ENCODE results near the gene ANGPTL8. TPM values are rescaled to one million over a fixed set of nuclear protein-coding genes. Genes with fewer than 3 reads are reported as not detected.

Gene ANGPTL8
- total and polyA plus RNA-seq, 9 of the 15 experiments (the other 6 are each of a cell fraction or from before 2014, with no cell fraction given) = not detected

GRCh38 chr19:11242864-11243797 lies 3.7 kb downstream of the ANGPTL8 start (continued):
- TF ChIP-seq RBBP5 (IDR thresholded peaks at IDR 0.05; ENCODE audit: borderline replicate concordance, insufficient read depth, low read length, poor library complexity, severe bottlenecking) (no peak), ZBTB1 (CRISPR knock-in tag; IDR thresholded peaks at IDR 0.05; ENCODE audit: borderline replicate concordance, low read depth) (no peak), ZNF12 (CRISPR knock-in tag; IDR thresholded peaks at IDR 0.05) (no peak), ETS1 (conservative IDR thresholded peaks at IDR 0.05; ENCODE audit: control insufficient read depth, low read depth, low read length) (0 out of 2 replicates have a peak, but pooled peaks have one; percentile 61), HOMEZ (CRISPR knock-in tag; IDR thresholded peaks at IDR 0.05) (no peak), SMAD1 (IDR thresholded peaks at IDR 0.05; ENCODE audit: low read depth, low read length, partially characterized antibody) (no peak), ZC3H4 (CRISPR knock-in tag; IDR thresholded peaks at IDR 0.05; ENCODE audit: borderline replicate concordance) (no peak), NRF1 (conservative IDR thresholded peaks at IDR 0.05 in 1 of 2, IDR thresholded peaks at IDR 0.05 in 1 of 2) (0 out of 4 replicates have a peak, but pooled peaks of 1 of the 2 experiments have one; percentile 26), HES1 (IDR thresholded peaks at IDR 0.05; ENCODE audit: low read depth) (no peak), ZNF57 (CRISPR knock-in tag; IDR thresholded peaks at IDR 0.05) (no peak), POU5F1 (IDR thresholded peaks at IDR 0.05; ENCODE audit: borderline replicate concordance, low read depth, low read length, partially characterized antibody) (no peak), ARID1B (IDR thresholded peaks at IDR 0.05) (no peak), TRIM28 (IDR thresholded peaks at IDR 0.05) (no peak), ZNF436 (CRISPR knock-in tag; IDR thresholded peaks at IDR 0.05) (no peak), E4F1 (CRISPR knock-in tag; IDR thresholded peaks at IDR 0.05; ENCODE audit: borderline replicate concordance) (no peak), POLR2G (IDR thresholded peaks at IDR 0.05; ENCODE audit: low read depth, low read length) (peak; percentile 21; the same call in 1 of the 2 replicates), LCOR (CRISPR knock-in tag; IDR thresholded peaks at IDR 0.05) (no peak), MCM7 (IDR thresholded peaks at IDR 0.05) (no peak), ZNF395 (CRISPR knock-in tag; IDR thresholded peaks at IDR 0.05) (no peak)

Measured in K562 (cell line).